ENCODE measurements around the gene NTMT1.
A peak's percentile ranks its signal among the peaks of the same experiment; 100 is the strongest.

The NTMT1 gene

GRCh38 chr9:129597355-129598088 lies 28.4 kb upstream of the NTMT1 start:
- DNase-seq, result peak; percentile 34

GRCh38 chr9:129598089-129598596 lies 27.8 kb upstream of the NTMT1 start:
- DNase-seq, result no peak

- DNase-seq, result no peak
Observed at GRCh38 chr9:129601082-129601674, 24.8 kb upstream of the NTMT1 start.

GRCh38 chr9:129602598-129603415 lies 23.2 kb upstream of the NTMT1 start:
- DNase-seq, result no peak

- no peak for DNase-seq
Observed at GRCh38 chr9:129604056-129604765, 21.8 kb upstream of the NTMT1 start.

DNA sequence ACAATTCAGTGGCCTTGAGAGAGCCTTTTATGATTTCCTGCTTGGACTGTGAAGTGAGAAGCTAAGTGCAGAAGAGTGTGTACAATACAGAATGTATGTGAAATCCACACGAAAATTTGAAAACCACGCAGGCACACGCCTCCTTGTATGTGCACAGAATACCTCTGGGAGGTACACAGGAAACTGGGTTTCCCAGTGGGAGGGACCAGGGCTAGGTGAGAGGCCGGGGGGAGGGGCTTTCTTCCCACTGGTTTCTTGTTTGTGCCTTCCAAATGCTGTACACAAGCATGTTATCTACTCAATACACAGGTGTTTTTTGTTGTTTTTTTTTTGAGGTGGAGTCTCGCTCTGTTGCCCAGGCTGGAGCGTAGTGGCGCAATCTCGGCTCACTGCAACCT lies 21.2 kb upstream of the NTMT1 start:
- peak; percentile 28 for DNase-seq

- DNase-seq, result no peak
Observed at GRCh38 chr9:129606161-129607026, 19.6 kb upstream of the NTMT1 start.

DNA sequence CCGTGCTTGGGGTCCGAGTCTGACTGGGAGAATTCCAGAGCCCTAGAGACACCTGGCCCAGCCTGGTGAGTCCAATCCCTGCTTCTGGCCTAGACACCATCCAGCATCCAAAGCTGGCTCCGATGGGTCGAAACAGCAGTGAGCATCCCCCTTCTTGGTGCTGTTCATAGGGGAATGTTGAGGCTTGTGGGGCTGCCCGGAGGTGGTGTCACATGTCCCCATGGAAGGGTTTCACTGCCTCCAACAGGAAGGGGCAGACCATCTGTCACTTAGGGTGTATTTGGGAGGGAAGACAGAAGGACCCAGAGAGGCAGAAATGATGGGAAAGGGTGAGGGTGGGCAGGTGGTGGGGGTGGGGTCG lies 19.0 kb upstream of the NTMT1 start:
- DNase-seq, result no peak

DNA sequence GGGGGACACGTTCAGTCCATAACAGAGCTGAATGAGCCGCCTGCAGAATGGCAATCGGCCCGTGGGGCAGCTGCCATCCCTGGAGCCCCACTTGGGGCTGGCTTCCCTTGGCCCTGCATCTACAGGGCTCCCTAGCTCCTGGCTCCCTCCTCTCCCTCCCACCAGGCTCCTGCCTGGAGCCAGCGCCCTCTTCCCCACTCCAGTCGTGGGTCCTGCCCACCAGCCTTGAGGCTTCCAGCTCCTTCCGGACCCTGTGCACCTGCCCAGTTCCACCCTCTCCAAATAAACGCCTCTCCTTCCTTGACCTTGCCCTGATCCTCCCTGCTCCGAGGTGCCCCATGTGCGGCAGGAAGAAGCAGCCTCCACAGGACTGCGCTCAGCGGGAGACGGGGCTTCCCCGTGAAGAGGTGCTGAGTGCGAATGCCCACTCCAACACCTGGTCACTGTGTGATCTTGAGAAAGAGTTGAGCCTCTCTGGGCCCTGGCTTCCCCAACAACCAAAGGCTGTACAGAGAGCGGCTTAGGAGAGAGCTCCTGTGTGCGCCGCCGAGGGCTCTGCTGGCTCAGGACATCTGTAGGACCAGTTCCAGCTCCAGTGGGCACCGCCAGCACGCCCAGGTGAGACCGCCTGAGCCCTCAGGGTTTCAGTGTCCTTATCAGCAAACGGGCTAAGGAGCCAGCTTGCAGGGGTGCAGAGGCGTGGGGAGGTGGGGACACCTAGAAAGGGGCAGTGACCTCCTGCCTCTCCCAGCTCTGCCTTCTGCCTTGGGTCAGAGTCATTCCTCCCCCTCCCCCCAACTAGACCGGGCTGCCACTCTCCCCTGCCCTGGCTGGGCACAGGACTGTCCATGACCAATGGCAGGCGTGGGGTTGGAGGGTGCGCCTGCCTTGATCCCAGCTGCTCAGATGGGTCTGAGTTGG lies 17.1 kb upstream of the NTMT1 start:
- no peak for DNase-seq

GRCh38 chr9:129609486-129610212 lies 16.3 kb upstream of the NTMT1 start:
- DNase-seq, result peak; percentile 54

DNA sequence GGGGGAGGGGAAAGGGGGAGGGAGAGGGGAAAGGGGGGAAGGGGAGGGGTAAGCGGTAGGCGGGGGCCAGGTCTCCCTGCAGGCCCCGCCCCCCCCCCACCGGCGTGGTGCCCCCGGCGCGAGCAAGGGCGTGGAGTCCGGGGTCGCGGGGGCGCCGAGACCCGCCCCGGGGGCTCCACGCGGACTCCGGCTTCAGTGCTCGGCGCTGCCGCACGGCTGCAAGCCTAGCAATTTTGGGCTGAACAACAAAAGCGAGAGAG lies 15.8 kb upstream of the NTMT1 start:
- DNase-seq, result no peak

GRCh38 chr9:129610473-129611306 lies 15.3 kb upstream of the NTMT1 start:
- DNase-seq, result peak; percentile 73

GRCh38 chr9:129611307-129611800 lies 14.6 kb upstream of the NTMT1 start:
- DNase-seq, result no peak

DNA sequence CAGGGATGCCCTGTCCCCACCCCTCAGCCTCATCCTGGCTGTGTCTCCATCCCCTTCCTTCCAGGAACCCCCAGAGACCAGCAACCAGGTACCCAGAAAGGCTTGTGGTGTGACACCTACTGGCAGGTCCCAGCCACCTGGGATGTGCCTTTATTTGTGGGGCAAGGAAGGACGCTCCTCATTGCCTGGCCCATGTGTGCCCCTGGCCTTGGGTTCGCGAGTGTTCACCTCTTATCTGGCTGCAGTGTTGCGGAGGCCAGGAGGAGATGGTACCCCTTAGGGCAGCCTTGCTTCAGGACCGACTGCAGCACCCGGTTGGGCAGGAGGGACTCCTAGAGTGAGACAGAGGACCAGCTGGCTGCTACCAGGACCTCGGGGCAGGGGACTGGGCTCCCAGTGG lies 13.8 kb upstream of the NTMT1 start:
- no peak for DNase-seq

DNA sequence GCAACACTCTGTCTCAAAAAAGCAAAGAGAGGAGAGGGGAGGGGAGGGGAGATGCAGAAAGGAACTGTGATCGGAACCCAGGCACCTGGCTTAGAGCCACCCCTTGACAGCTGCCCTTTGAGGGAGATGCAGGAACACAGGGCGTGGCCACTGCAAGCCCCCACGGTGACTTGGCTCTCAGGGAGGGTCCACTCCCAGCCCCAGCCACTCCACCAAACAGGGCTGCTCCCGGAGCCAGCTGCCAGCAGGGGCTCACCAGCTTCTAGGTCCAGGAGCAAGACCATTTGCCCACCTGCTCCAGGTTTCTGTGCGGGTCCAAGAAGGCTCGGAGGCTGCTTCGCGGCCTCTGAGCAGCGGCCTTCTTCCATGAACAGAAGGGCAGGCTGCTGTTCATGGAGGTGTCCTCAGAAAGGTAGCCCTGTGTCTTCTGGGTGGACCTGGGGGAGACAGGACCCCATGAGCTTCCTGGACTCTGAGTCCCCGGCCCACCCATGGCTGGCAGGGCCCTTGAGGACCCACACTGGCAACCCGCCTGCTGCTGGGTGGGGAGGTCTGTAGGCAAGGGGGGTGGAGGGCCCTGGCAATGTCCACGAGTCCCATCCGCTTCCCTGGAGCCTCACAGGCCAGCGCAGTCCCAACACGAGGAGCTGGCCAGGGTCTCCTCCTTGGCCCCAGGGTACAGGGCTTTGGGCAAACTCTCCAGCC lies 13.0 kb upstream of the NTMT1 start:
- no peak for DNase-seq

GRCh38 chr9:129613520-129614175 lies 12.3 kb upstream of the NTMT1 start:
- DNase-seq, result no peak

GRCh38 chr9:129614932-129615331 lies 11.0 kb upstream of the NTMT1 start:
- no peak for DNase-seq
